SK-N-SH (cell line): ENCODE data around the gene NDRG2.

Experiments
- CHD2 ChIP-seq: fragments of 150-350 bp; IDR thresholded peaks from 2 replicates; pipeline ENCODE4 v1.6.1; 2018; ENCODE audit warnings: low read length; ENCODE audit not compliant: partially characterized antibody
- CTCF ChIP-seq: fragments of 200-600 bp; sonication (generic); IDR thresholded peaks from 2 replicates; pipeline ENCODE4 v1.6.1; 2017; ENCODE audit warnings: antibody characterized with exemption, mild to moderate bottlenecking, moderate library complexity
- EP300 ChIP-seq, 2 experiments: IDR thresholded peaks; 2 replicates each; pipeline versions ENCODE4 v1.4.0 to v1.6.1; 2012; ENCODE audit warnings: borderline replicate concordance in 1 of 2, low read depth in 1 of 2, low read length in 1 of 2
- GABPA ChIP-seq: IDR thresholded peaks from 2 replicates; pipeline ENCODE4 v1.4.0; 2012; ENCODE audit warnings: low read depth, mild to moderate bottlenecking
- MXI1 ChIP-seq: IDR thresholded peaks from 2 replicates; pipeline ENCODE4 v1.6.1; 2012; ENCODE audit warnings: mild to moderate bottlenecking, low read depth, low read length, improper control_type of control experiment
- RAD21 ChIP-seq: IDR thresholded peaks from 2 replicates; pipeline ENCODE4 v1.6.1; 2012; ENCODE audit warnings: mild to moderate bottlenecking, low read length
- RFX5 ChIP-seq: IDR thresholded peaks from 2 replicates; pipeline ENCODE4 v1.6.1; 2012; ENCODE audit warnings: mild to moderate bottlenecking, improper control_type of control experiment, low read length
- TCF12 ChIP-seq: IDR thresholded peaks from 2 replicates; pipeline ENCODE4 v1.4.0; 2012
- YY1 ChIP-seq: IDR thresholded peaks from 2 replicates; pipeline ENCODE4 v1.4.0; 2012; ENCODE audit warnings: low read depth, mild to moderate bottlenecking

GRCh38 chr14:21043974-21044618, 19.2 kb upstream of the NDRG2 start:
- TF ChIP-seq RAD21 (no peak), CTCF (no peak), EP300 (IDR thresholded peaks at IDR 0.05; ENCODE audit: borderline replicate concordance in 1 of 2, low read depth in 1 of 2, low read length in 1 of 2) (no peak), TCF12 (peak; percentile 24), MXI1 (no peak), YY1 (no peak), GABPA (no peak), CHD2 (no peak), RFX5 (no peak)
